Subcutaneous abdominal adipose tissue (tissue), 5 donors: ENCODE measurements around the gene IKZF2.

Source experiments
- H3K27ac ChIP-seq: one replicate; pipeline ENCODE4 v1.7.0; 2013; ENCODE audit warnings: low read depth, mild to moderate bottlenecking, inconsistent platforms, low read length, moderate library complexity
- H3K27me3 ChIP-seq, 5 donors: one replicate each; pipeline ENCODE4 v1.7.0; 2013; ENCODE audit warnings: low read length in 5 of 5, inconsistent platforms in 1 of 5; ENCODE audit not compliant: control insufficient read depth in 5 of 5, insufficient read depth in 4 of 5
- H3K36me3 ChIP-seq, 5 donors: one replicate each; pipeline ENCODE4 v1.7.0; 2013; ENCODE audit warnings: low read length in 5 of 5; ENCODE audit not compliant: control insufficient read depth in 5 of 5, insufficient read depth in 5 of 5
- H3K4me1 ChIP-seq, 5 donors: one replicate each; pipeline ENCODE4 v1.7.0; 2013; ENCODE audit warnings: low read length in 5 of 5, mild to moderate bottlenecking in 3 of 5, moderate library complexity in 1 of 5; ENCODE audit not compliant: control insufficient read depth in 5 of 5, insufficient read depth in 5 of 5
- H3K4me3 ChIP-seq, 5 donors: one replicate each; pipeline ENCODE4 v1.7.0; 2013; ENCODE audit warnings: low read length in 5 of 5, low read depth in 1 of 5
- H3K9ac ChIP-seq, 5 donors: one replicate each; pipeline ENCODE4 v1.7.0; 2013; ENCODE audit warnings: low read length in 5 of 5, mild to moderate bottlenecking in 4 of 5, moderate library complexity in 3 of 5
- H3K9me3 ChIP-seq, 5 donors: one replicate each; pipeline ENCODE4 v1.7.0; 2013; ENCODE audit warnings: low read length in 5 of 5; ENCODE audit not compliant: control insufficient read depth in 5 of 5
- donor health status: healthy.
- donor health status: healthy.
- donor health status: healthy.
- donor health status: healthy.
- donor health status: healthy.

The IKZF2 gene

GRCh38 chr2:212958133-212958532 lies 193.3 kb downstream of the IKZF2 start:
- no peak overlapping the region for H3K27ac ChIP-seq
- H3K9me3 ChIP-seq: no peaks in the 10 kb centered on the region
- H3K9ac ChIP-seq: no peak overlapping the region
- H3K27me3 ChIP-seq: no peaks in the 10 kb centered on the region
- peaks cover 0 to 44% (median 14%) of the 10 kb centered on the region in 5 donors for H3K4me1 ChIP-seq
- H3K4me3 ChIP-seq: no peak overlapping the region
- H3K36me3 ChIP-seq: no peaks in the 10 kb centered on the region

- no peak overlapping the region for H3K9ac ChIP-seq
- no peaks in the 10 kb centered on the region for H3K27me3 ChIP-seq
- peaks cover 0 to 44% (median 14%) of the 10 kb centered on the region in 5 donors for H3K4me1 ChIP-seq
- no peaks in the 10 kb centered on the region for H3K9me3 ChIP-seq
- H3K4me3 ChIP-seq: no peak overlapping the region
- H3K36me3 ChIP-seq: no peaks in the 10 kb centered on the region
- H3K27ac ChIP-seq: no peak overlapping the region
Observed at GRCh38 chr2:212957624-212958023, 193.8 kb downstream of the IKZF2 start.

GRCh38 chr2:212956665-212957607 lies 194.5 kb downstream of the IKZF2 start:
- Histone ChIP-seq H3K9me3 (no peaks in the 10 kb centered on the region), H3K27me3 (no peaks in the 10 kb centered on the region), H3K9ac (no peak overlapping the region), H3K36me3 (no peaks in the 10 kb centered on the region), H3K4me3 (no peak overlapping the region), H3K4me1 (peaks cover 0 to 44% (median 14%) of the 10 kb centered on the region in 5 donors), H3K27ac (peak overlapping the region; percentile 2)

- Histone ChIP-seq H3K36me3 (no peaks in the 10 kb centered on the region), H3K4me1 (peaks cover 0 to 49% (median 21%) of the 10 kb centered on the region in 5 donors)
Observed at GRCh38 chr2:212953170-212953920, 198.1 kb downstream of the IKZF2 start.

GRCh38 chr2:212949786-212950185 lies 201.6 kb downstream of the IKZF2 start:
- peak overlapping the region in 1 of 5 donors; percentile 18 for H3K9ac ChIP-seq
- H3K9me3 ChIP-seq: no peaks in the 10 kb centered on the region
- H3K27me3 ChIP-seq: no peaks in the 10 kb centered on the region
- no peak overlapping the region for H3K27ac ChIP-seq
- H3K4me1 ChIP-seq: peaks cover 0 to 22% (median 7%) of the 10 kb centered on the region in 5 donors
- no peaks in the 10 kb centered on the region for H3K36me3 ChIP-seq
- no peak overlapping the region for H3K4me3 ChIP-seq

More at GRCh38 chr2:212953170-212953920, 198.1 kb downstream of the IKZF2 start:
- H3K27me3 ChIP-seq: no peaks in the 10 kb centered on the region
- no peak overlapping the region for H3K27ac ChIP-seq
- H3K9ac ChIP-seq: no peak overlapping the region
- no peaks in the 10 kb centered on the region for H3K9me3 ChIP-seq
- no peak overlapping the region for H3K4me3 ChIP-seq
